Neural cell (in vitro differentiated cells): ENCODE results near the gene GNB1.

Source experiments
- CTCF ChIP-seq: fragments of 450-650 bp; IDR thresholded peaks from 2 replicates; pipeline ENCODE4 v1.5.1; 2014; ENCODE audit warnings: antibody characterized with exemption, mild to moderate bottlenecking, moderate library complexity; ENCODE audit not compliant: poor library complexity, severe bottlenecking
- EP300 ChIP-seq: fragments of 450-650 bp; conservative IDR thresholded peaks from 2 replicates; pipeline ENCODE4 v1.6.1; 2014; ENCODE audit warnings: antibody characterized with exemption, mild to moderate bottlenecking, moderate library complexity; ENCODE audit not compliant: poor library complexity, severe bottlenecking
- EZH2 ChIP-seq: fragments of 200-600, 300-800 bp; shearing (Covaris generic), sonication (generic); IDR thresholded peaks from 2 replicates; pipeline ENCODE4 v1.6.1; 2014; ENCODE audit warnings: antibody characterized with exemption, low read length, borderline replicate concordance, mild to moderate bottlenecking; ENCODE audit not compliant: insufficient read depth, poor library complexity, severe bottlenecking
- RAD21 ChIP-seq: fragments of 450-650 bp; conservative IDR thresholded peaks from 2 replicates; pipeline ENCODE4 v1.6.1; 2014; ENCODE audit warnings: antibody characterized with exemption, mild to moderate bottlenecking, moderate library complexity

GRCh38 chr1:1832820-1833219 is 58.1 kb downstream of the GNB1 start:
- no peak for TF ChIP-seq RAD21
- TF ChIP-seq CTCF, result no peak
- TF ChIP-seq EP300, result no peak
- TF ChIP-seq EZH2, result no peak
